IMR-90 (cell line): ENCODE data around the gene NAV2. TPM values are rescaled to one million over a fixed set of nuclear protein-coding genes. Genes with fewer than 3 reads are reported as not detected.

Source experiments
- ATAC-seq: fragments of 200-7000 bp; cut with Tn5 transposase; 2 replicates; pipeline ENCODE4 v1.9.1; 2020; ENCODE audit warnings: low read depth, mild to moderate bottlenecking, moderate library complexity
- BruUV-seq: library from RNA; stranded (reverse); fragments of 400-500 nt; replicated peaks from 2 replicates; lab custom pipeline; 2021; lab: Mats Ljungman, UMichigan
- CTCF ChIA-PET: fragments of 300-600 bp; formaldehyde crosslinking; extraction: SDS; loops from one replicate; lab custom pipeline; 2021; ENCODE audit warnings: antibody characterized with exemption; lab: Yijun Ruan, JAX
- POLR2A ChIA-PET: fragments of 300-600 bp; sonication (Branson Sonifier 250); formaldehyde crosslinking; loops from one replicate; lab custom pipeline; 2022; ENCODE audit warnings: antibody characterized with exemption; ENCODE audit not compliant: unreplicated experiment; lab: Charles Lee
- DNase-seq: peaks from one replicate; pipeline ENCODE4 v3.0.0; 2013
- H2AFZ ChIP-seq: replicated peaks from 2 replicates; pipeline ENCODE3; 2013; ENCODE audit warnings: low read length, mild to moderate bottlenecking; ENCODE audit not compliant: poor library complexity
- H2AK5ac ChIP-seq: 2 replicates; pipeline ENCODE4 v1.6.1; 2013; ENCODE audit warnings: low read depth, low read length, inconsistent platforms
- H2AK9ac ChIP-seq: replicated peaks from 2 replicates; pipeline ENCODE3; 2013; ENCODE audit warnings: mild to moderate bottlenecking, low read depth, low read length, moderate library complexity; ENCODE audit not compliant: poor library complexity
- H2BK120ac ChIP-seq: 2 replicates; pipeline ENCODE4 v1.6.1; 2013; ENCODE audit warnings: low read depth, low read length, inconsistent platforms
- H2BK15ac ChIP-seq: 3 replicates; pipeline ENCODE4 v1.6.1; 2013; ENCODE audit warnings: low read depth, low read length, inconsistent platforms
- H2BK20ac ChIP-seq: 2 replicates; pipeline ENCODE4 v1.6.1; 2013; ENCODE audit warnings: low read depth, mild to moderate bottlenecking, inconsistent platforms, low read length, moderate library complexity
- H2BK5ac ChIP-seq: 2 replicates; pipeline ENCODE4 v1.6.1; 2013; ENCODE audit warnings: mild to moderate bottlenecking, low read depth, low read length, inconsistent platforms; ENCODE audit not compliant: poor library complexity, severe bottlenecking
- H3K14ac ChIP-seq: replicated peaks from 2 replicates; pipeline ENCODE4 v1.6.1; 2013; ENCODE audit warnings: low read depth, low read length, inconsistent platforms
- H3K18ac ChIP-seq: 2 replicates; pipeline ENCODE4 v1.6.1; 2013; ENCODE audit warnings: low read depth, low read length, control low read depth
- H3K23ac ChIP-seq: 2 replicates; pipeline ENCODE4 v1.6.1; 2013; ENCODE audit warnings: low read depth, low read length, inconsistent platforms
- H3K27ac ChIP-seq: 2 replicates; pipeline ENCODE4 v1.5.1; 2013; ENCODE audit warnings: mild to moderate bottlenecking, control low read depth, low read length; ENCODE audit not compliant: insufficient read depth
- H3K27me3 ChIP-seq: 2 replicates; pipeline ENCODE4 v1.6.1; 2013; ENCODE audit warnings: low read length; ENCODE audit not compliant: control insufficient read depth, insufficient read depth
- H3K36me3 ChIP-seq: 2 replicates; pipeline ENCODE4 v1.6.1; 2013; ENCODE audit warnings: low read length, mixed read lengths; ENCODE audit not compliant: control insufficient read depth, insufficient read depth
- H3K4ac ChIP-seq: 2 replicates; pipeline ENCODE4 v1.6.1; 2013; ENCODE audit warnings: low read depth, low read length, inconsistent platforms
- H3K4me1 ChIP-seq: 2 replicates; pipeline ENCODE4 v1.6.1; 2013; ENCODE audit warnings: low read length, mixed read lengths; ENCODE audit not compliant: control insufficient read depth, insufficient read depth
- H3K4me2 ChIP-seq: 2 replicates; pipeline ENCODE4 v1.6.1; 2013; ENCODE audit warnings: low read depth, mild to moderate bottlenecking, control low read depth, low read length, moderate library complexity
- H3K4me3 ChIP-seq: 2 replicates; pipeline ENCODE4 v1.5.1; 2013; ENCODE audit warnings: low read depth, mild to moderate bottlenecking, control low read depth, low read length, moderate library complexity; ENCODE audit not compliant: insufficient read depth
- H3K56ac ChIP-seq: 2 replicates; pipeline ENCODE4 v1.6.1; 2013; ENCODE audit warnings: low read length, inconsistent platforms; ENCODE audit not compliant: insufficient read depth; ENCODE audit errors: extremely low read depth
- H3K79me1 ChIP-seq, 2 experiments: 2 replicates each; pipeline ENCODE4 v1.6.1; 2013; ENCODE audit warnings: low read length in 2 of 2, inconsistent platforms in 1 of 2, low read depth in 1 of 2
- H3K9ac ChIP-seq: 2 replicates; pipeline ENCODE4 v1.6.1; 2013; ENCODE audit warnings: low read depth, low read length, control low read depth
- H3K9me1 ChIP-seq: 2 replicates; pipeline ENCODE4 v1.6.1; 2013; ENCODE audit warnings: low read length, inconsistent platforms; ENCODE audit not compliant: insufficient read depth
- H3K9me3 ChIP-seq: 2 replicates; pipeline ENCODE4 v1.6.1; 2013; ENCODE audit warnings: low read length; ENCODE audit not compliant: control insufficient read depth, insufficient read depth
- H4K20me1 ChIP-seq: 2 replicates; pipeline ENCODE4 v1.6.1; 2013; ENCODE audit warnings: low read length, inconsistent platforms; ENCODE audit not compliant: insufficient read depth
- H4K5ac ChIP-seq: 2 replicates; pipeline ENCODE4 v1.6.1; 2013; ENCODE audit warnings: mild to moderate bottlenecking, low read depth, low read length, control low read depth
- H4K8ac ChIP-seq, 2 experiments: 2 replicates each; pipeline ENCODE4 v1.6.1; 2013; ENCODE audit warnings: low read depth in 2 of 2, low read length in 2 of 2, control low read depth in 1 of 2, inconsistent platforms in 1 of 2
- H4K91ac ChIP-seq: 2 replicates; pipeline ENCODE4 v1.6.1; 2013; ENCODE audit warnings: low read depth, low read length, inconsistent platforms; ENCODE audit not compliant: insufficient read depth
- BHLHE40 ChIP-seq: fragments of 150-350 bp; IDR thresholded peaks from 2 replicates; pipeline ENCODE4 v1.6.1; 2016; ENCODE audit warnings: mild to moderate bottlenecking, low read depth, low read length
- CHD1 ChIP-seq: IDR thresholded peaks from 2 replicates; pipeline ENCODE4 v1.6.1; 2012; ENCODE audit warnings: low read depth, low read length, improper control_type of control experiment
- CTCF ChIP-seq: conservative IDR thresholded peaks from 2 replicates; pipeline ENCODE4 v1.5.1; 2012; ENCODE audit warnings: mild to moderate bottlenecking, low read depth, low read length, improper control_type of control experiment
- FOS ChIP-seq: fragments of 150-350 bp; IDR thresholded peaks from 2 replicates; pipeline ENCODE4 v1.6.1; 2016; ENCODE audit warnings: low read depth, low read length
- MAFK ChIP-seq: IDR thresholded peaks from 2 replicates; pipeline ENCODE4 v1.6.1; 2012; ENCODE audit warnings: low read depth, low read length, improper control_type of control experiment
- MAZ ChIP-seq: IDR thresholded peaks from 2 replicates; pipeline ENCODE4 v1.6.1; 2012; ENCODE audit warnings: low read depth, mild to moderate bottlenecking, low read length, improper control_type of control experiment, moderate library complexity, borderline replicate concordance
- MXI1 ChIP-seq: IDR thresholded peaks from 2 replicates; pipeline ENCODE4 v1.6.1; 2012; ENCODE audit warnings: low read depth, mild to moderate bottlenecking, low read length, moderate library complexity, borderline replicate concordance
- POLR2A ChIP-seq: IDR thresholded peaks from 2 replicates; pipeline ENCODE4 v1.6.1; 2012; ENCODE audit warnings: mild to moderate bottlenecking, low read depth, low read length
- RAD21 ChIP-seq: IDR thresholded peaks from 2 replicates; pipeline ENCODE4 v1.6.1; 2012; ENCODE audit warnings: low read length, improper control_type of control experiment
- RFX5 ChIP-seq: IDR thresholded peaks from 2 replicates; pipeline ENCODE4 v1.8.0; 2012; ENCODE audit warnings: low read depth, mild to moderate bottlenecking, low read length, moderate library complexity
- SMC3 ChIP-seq: fragments of 150-350 bp; IDR thresholded peaks from 2 replicates; pipeline ENCODE4 v1.6.1; 2016; ENCODE audit warnings: low read depth, mild to moderate bottlenecking, antibody characterized with exemption, low read length, moderate library complexity
- USF2 ChIP-seq: fragments of 150-350 bp; IDR thresholded peaks from 2 replicates; pipeline ENCODE4 v1.6.1; 2017; ENCODE audit warnings: mild to moderate bottlenecking, antibody characterized with exemption, low read length, low read depth
- WGBS, 2 experiments: methylation state at CpG; one replicate each; pipeline versions ENCODE4 v1.1.5 to v1.1.7; 2013; ENCODE audit warnings: missing lambda C conversion rate in 2 of 2; ENCODE audit not compliant: insufficient read length in 1 of 2; ENCODE audit errors: extremely low coverage in 2 of 2; 5-methylcytosine and 5-hydroxymethylcytosine counted together
- dilution Hi-C: fragments of 300-500 bp; cut with HindIII; formaldehyde crosslinking; loops from one replicate; pipeline ENCODE4 v1.14.3; 2018; ENCODE audit warnings: low sequenced_read_pairs; ENCODE audit not compliant: unreplicated experiment
- in situ Hi-C: fragments of 300-500 bp; cut with MboI; formaldehyde crosslinking; loops from 3 replicates; pipeline ENCODE4 v1.14.3; 2019; ENCODE audit warnings: low sequenced_read_pairs, inconsistent platforms, mixed read lengths
- intact Hi-C: fragments of 100-400 bp; cut with micrococcal nuclease; formaldehyde crosslinking; loops from 2 replicates; pipeline ENCODE4 v1.10.0; 2022
- polyA plus RNA-seq, 3 experiments: library from polyadenylated mRNA; depleted of rRNA; stranded (reverse); fragments of >200 nt; gene quantifications; 2 replicates each; pipeline ENCODE4 v1.2.3, GENCODE V29; 2012; ENCODE audit warnings: low replicate concordance in 1 of 3
- total RNA-seq: library from RNA; depleted of rRNA; stranded (reverse); fragments of >200 nt; gene quantifications from 2 replicates; pipeline ENCODE4 v1.2.3, GENCODE V29; 2012
- TF ChIP-seq, protein P1 (sequence below): fragments of 150-350 bp; IDR thresholded peaks from 2 replicates; pipeline ENCODE4 v1.6.1; 2016; ENCODE audit warnings: low read depth, mild to moderate bottlenecking, low read length, moderate library complexity, borderline replicate concordance

The NAV2 gene
- total and polyA plus RNA-seq, 2 of the 4 experiments (the other 2 are of a cell fraction) = 4.5 to 12.6 TPM

- no peak overlapping the region for H3K4ac ChIP-seq
- no peak overlapping the region for H3K18ac ChIP-seq
- no peak overlapping the region for H2AK5ac ChIP-seq
- dilution Hi-C loops (no loop called here), intact Hi-C loops (no loop called here), in situ Hi-C loops (no loop called here)
- H3K36me3 ChIP-seq = no peaks in the 10 kb centered on the region
- peaks cover 95% of the 10 kb centered on the region for H4K20me1 ChIP-seq
- H3K9me1 ChIP-seq = peaks cover 7% of the 10 kb centered on the region; the same call in 1 of the 2 replicates
- no peak overlapping the region for H4K8ac ChIP-seq
- ATAC-seq (no peak), DNase-seq (no peak)
- no peak overlapping the region for H3K4me2 ChIP-seq
- H3K79me1 ChIP-seq = peaks cover 66% of the 10 kb centered on the region in 2 experiments
- H3K56ac ChIP-seq = no peak overlapping the region
- H4K5ac ChIP-seq = no peak overlapping the region
- no peak overlapping the region for H3K9ac ChIP-seq
- no peak overlapping the region for H3K14ac ChIP-seq
- H4K91ac ChIP-seq = no peak overlapping the region
- no TSS peak for BruUV-seq
- H3K23ac ChIP-seq = no peak overlapping the region
- peaks cover 4% of the 10 kb centered on the region; the same call in 1 of the 2 replicates for H3K27me3 ChIP-seq
- H3K27ac ChIP-seq = no peak overlapping the region
- no peak overlapping the region for H2AK9ac ChIP-seq
- ChIA-PET POLR2A (no interaction called here), CTCF (no interaction called here)
- no peak overlapping the region for H2AFZ ChIP-seq
- no peak overlapping the region for H3K4me3 ChIP-seq
- no peak overlapping the region for H2BK120ac ChIP-seq
- no peak overlapping the region for H2BK5ac ChIP-seq
- H2BK15ac ChIP-seq = no peak overlapping the region
- peaks cover 2% of the 10 kb centered on the region; the same call in 1 of the 2 replicates for H3K4me1 ChIP-seq
- H2BK20ac ChIP-seq = no peak overlapping the region
- no peak for TF ChIP-seq FOS
- no peak for TF ChIP-seq MAFK
- no peak for TF ChIP-seq MAZ
- TF ChIP-seq MXI1 = no peak
- TF ChIP-seq BHLHE40 = no peak
- TF ChIP-seq, protein P1, sequence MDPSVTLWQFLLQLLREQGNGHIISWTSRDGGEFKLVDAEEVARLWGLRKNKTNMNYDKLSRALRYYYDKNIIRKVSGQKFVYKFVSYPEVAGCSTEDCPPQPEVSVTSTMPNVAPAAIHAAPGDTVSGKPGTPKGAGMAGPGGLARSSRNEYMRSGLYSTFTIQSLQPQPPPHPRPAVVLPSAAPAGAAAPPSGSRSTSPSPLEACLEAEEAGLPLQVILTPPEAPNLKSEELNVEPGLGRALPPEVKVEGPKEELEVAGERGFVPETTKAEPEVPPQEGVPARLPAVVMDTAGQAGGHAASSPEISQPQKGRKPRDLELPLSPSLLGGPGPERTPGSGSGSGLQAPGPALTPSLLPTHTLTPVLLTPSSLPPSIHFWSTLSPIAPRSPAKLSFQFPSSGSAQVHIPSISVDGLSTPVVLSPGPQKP = no peak
- TF ChIP-seq POLR2A = no peak
- no peak for TF ChIP-seq USF2
- no peak for TF ChIP-seq RAD21
- TF ChIP-seq RFX5 = no peak
- TF ChIP-seq SMC3 = no peak
- TF ChIP-seq CTCF = no peak
- no peak for TF ChIP-seq CHD1
- WGBS, 2 experiments = 75% methylated on average over 4 of the region's 4 CpGs; no CpG with 5 or more reads in 1 of the 2 experiments
- H3K9me3 ChIP-seq = 0 out of 2 replicates have a peak, but pooled peaks cover 1% of the 10 kb centered on the region
These were observed 63.0 kb downstream of the NAV2 start for GRCh38 chr11:19775622-19776021.
